IPS DF 19.7 (cell line): Measurements from ENCODE around the gene ENO4.

ENCODE experiments used
- DNase-seq: peaks from one replicate; pipeline ENCODE4 v3.0.0-alpha.2; 2013; ENCODE audit warnings: low read depth, low spot score

The ENO4 gene

DNA sequence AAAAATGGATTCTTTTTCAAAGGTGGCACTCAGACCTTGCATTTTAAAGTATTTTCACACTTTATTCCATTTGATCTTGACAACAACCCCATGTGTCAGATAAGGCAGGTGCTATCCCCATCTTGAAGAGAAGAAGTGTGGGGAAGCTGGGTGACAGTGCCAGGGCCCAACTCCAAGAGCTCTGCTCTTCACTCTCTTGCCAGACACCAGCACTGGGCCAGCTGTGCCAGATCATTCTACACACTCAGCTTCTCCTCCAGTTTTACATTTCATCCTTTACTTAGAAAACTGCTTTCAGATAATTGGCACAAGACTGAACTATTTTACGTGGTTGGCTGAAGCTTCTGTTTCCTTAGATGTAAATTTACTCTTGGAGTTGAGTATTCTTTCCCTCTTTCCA is 64.4 kb downstream of the ENO4 start:
- DNase-seq: no peak

DNA sequence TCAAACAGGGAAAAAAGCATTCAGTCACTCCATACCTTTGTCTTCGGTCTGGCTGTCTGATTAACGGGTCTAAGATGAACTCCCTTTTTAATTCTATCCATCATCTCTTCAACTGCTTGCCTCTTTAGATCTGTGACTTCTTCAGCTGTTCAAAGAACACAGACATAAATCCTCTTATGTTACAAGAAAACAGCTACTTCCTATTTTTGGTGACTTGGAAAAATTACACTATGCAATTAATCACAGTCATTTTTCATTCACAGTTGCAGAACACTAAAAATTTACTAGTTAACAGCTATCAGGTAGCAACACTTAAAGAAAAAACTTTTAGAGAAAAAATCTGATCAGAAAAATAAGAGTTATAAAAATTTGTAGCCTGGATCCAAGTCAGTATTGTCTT is 66.0 kb downstream of the ENO4 start:
- no peak for DNase-seq

DNA sequence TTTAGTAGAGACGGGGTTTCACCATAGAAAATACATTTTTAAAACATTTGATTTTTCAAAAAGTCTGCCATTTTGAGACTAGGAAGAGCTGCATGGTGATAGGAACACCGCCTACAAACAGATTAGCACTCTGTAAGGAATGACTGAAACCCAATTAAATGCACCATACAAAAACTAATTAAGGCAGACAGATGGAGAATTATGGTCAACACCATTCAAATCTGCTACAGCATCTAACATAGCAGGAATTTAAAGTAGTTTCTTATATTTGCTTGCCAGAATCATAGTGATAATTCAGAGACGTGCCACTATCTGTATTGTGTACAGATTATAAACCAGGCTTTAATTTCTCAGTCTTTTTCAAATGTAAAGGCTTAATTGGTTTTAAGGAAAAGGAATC is 68.2 kb downstream of the ENO4 start:
- no peak for DNase-seq

DNA sequence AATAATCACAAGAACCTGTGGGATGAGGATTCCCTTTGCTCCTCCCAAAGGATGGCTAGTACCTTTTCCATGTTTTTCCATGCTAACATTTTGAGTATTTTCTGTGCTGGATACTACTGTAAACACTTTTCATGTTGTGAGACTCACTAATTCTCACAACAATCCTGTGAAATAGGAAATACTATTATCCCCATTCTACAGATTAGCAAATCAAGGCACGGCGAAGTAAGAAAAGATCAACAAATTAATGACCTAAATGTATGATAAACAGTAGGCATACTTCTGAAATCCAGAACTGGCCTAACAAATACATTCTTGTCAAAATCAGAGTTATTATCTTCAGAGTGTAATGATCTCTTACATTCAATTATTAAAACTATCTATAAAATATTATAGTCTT is 69.3 kb downstream of the ENO4 start:
- no peak for DNase-seq

DNA sequence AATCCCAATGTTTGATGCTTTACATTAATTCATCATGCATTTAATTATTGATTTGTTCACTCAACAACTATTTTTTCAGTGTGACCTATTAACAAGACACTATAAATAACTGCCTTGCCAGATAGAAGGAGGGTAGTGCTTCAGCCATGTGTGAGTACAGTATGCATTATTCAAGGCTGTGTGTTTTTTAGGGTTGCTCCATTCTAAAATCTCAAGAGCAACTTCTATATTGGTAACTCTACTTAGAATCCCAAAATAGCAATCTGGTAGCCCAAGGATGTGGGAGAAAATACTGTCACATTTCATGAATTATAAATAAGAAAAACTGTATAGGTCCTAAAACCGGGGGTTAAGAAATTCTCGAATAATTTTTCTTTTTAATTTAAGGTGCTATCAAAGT is 69.9 kb downstream of the ENO4 start:
- no peak for DNase-seq

DNA sequence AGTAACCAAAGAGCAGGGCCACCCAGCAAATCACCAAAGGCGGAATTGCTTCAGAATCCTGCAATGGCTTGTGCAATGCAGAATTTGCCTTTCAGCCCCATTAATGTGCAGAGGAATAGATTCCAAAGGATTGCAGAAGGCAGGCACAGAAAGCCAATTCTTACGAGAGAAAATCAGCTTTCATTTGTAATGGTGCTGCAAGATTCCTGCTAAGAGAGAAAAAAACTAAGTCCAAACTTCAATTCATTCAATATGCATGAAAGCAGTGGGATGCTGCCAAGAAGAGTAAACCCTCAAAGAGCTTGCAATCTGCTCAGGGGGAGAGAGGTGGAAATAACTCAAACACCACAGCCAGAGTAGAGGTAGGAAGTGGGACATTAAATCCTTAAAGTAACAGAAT is 70.4 kb downstream of the ENO4 start:
- DNase-seq: no peak

DNA sequence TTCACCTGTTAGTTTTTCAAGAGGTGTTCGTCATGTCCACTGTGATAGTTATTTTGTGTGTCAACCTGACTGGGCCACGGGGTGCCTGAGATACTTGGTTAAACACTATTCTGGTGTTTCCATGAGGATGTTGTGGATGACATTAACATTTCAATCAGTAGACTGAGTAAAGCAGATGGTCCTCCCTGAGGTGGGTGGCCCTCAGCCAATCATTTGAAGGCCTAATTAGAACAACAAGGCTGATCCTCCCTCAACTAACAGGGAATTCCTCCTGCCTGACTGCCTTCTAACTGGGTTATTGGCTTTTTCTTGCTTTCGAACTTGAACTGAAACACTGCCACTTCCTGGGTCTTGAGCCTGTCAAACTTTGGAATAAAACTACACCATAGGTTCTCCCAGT is 75.8 kb downstream of the ENO4 start:
- DNase-seq: no peak

DNA sequence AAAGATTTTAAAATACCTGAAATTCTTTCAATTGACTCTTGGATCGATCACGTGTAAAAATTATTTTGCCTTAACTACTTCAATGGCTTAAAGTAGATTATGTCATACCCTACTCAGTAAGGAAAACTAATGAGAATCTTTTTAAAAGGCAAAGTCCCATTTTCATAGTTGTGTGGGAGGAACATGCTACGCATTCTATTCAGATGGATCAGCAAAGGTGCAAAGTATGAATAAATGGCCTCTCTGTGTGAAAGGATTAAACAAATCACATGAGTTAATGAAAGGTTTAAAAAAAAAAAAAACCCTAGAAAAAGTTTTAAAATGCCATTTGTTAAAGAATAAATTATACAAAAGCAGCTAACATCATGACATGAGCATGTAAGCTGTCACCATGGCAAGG is 77.1 kb downstream of the ENO4 start:
- no peak for DNase-seq

DNA sequence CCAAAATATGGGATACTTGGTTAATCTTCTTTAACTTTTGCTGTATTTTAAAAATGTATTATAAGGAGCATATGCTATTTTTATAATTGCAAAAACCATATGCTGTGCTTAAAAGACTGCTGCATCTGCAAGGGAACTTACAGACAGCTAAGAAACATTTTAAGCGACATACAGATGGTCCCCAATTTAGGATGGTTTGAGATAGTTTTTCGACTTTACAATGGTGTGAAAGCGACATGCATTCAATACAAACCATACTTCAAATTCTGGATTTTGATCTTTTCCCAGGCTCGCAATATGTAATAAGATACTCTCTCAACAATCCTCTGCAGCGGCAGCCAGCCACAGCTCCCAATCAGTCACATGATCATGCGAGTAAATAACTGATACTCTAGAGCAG is 82.5 kb downstream of the ENO4 start:
- DNase-seq: no peak
